Measurements from ENCODE around the gene RALBP1.
"Not testable (repeated sequence)": the region's sequence is repeated elsewhere in the genome, so short reads cannot be mapped to it uniquely, and the experiment has no call there.

RALBP1 gene

DNA sequence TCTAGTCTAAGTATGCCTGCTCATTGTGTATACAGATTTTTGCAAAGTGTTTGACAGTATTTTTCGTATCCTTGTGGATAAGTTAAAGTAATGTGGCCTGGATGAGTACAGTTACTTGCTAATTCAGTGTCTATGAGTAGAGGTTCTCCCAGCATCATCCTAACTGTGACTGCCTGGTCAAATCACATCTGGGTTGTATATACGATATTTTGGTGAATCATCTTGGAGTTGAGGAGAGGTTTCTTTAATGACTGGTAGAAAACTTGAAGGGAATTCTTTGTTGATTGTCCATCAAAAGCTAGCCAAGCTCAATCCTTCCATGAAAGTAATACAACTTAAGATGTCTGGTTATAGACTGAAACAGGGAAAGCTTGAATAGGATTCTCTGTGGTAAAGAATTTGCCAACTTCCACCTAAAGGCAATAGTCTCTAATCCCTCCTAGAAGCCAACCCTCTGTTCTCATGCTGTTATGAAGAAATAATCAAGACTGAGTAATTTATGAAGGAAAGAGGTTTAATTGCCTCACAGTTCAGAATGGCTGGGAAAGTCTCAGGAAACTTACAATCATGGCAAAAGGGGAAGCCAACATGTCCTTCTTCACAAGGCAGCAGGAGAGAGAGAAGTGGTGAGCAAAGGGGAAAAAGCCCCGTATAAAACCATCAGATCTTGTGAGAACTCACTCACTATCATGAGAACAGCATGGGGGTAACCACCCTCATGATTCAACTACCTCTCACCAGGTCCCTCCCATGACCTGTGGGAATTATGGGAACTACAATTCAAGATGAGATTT, 19.4 kb upstream of the RALBP1 start:
- FAIRE-seq = no peak

DNA sequence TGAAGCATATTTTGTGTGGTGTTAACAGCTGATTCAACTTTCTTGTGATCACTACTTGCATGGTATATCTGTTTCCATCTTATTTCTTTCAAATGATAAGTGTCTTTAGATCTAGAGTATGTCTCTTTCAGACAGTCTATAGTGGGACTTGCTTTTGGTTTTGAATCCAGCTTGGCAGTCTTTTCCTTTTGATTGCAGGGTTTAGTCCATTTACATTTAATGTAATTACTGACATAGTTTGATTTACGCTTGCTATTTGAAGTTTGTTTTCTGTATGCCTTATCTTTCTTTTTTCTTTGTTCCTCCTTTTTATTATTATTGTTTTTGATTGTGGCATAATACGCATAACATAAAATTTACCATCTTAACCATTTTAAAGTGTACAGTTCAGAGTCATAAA, 9.2 kb upstream of the RALBP1 start:
- FAIRE-seq = no peak

DNA sequence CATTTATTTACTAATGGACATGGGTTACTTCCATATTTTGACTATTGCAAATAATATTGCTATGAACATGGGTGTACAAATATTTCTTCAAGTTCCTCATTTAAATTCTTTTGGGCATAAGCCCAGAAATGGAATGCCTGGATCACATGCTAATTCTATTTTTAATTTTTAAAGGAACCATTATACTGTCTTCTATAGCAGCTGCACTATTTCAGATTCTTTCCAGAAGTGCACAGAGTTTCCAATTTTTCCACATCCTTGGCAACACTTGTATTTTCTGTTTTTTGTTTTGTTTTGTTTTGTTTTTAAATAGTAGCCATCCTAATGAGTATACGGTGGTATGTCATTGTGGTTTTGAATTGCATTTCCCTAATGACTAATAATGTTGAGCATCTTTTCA, 8.5 kb upstream of the RALBP1 start:
- FAIRE-seq = no peak

DNA sequence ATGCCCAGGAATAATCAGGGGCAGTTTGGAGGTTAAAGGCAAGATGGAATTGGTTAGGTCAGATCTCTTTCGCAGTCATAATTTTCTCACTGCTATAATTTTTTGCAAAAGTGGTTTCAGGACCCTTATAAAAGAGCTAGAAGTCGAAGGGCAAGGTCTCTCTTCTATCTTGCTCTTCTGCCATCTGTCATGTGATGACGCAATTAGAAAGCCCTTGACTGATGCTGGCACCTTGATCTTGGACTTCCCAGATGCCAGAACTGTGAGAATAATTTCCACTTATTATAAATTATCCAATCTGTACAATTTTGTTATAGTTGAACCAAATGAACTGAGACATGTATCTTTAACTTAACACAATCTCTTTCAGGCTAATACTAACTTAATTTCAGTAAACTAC, 6.3 kb upstream of the RALBP1 start:
- FAIRE-seq = no peak

DNA sequence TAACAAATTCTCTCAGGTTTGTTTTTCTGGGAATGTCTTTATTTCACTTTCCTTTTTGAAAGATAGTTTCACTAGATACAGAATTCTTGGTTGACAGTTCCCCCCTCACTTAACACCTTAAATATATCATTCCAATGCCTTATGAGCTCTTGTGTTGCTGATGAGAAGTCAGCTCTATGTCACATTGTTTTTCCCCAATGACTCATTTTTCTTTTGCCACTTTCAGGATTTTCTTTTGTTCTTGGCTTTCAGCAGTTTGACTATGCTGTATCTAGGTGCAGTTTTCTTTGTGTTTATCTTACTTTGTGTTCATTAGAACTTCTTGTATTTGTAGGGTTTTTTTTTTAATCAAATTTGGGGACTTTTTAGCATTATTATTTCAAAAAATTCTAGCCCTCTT, 5.6 kb upstream of the RALBP1 start:
- no peak for FAIRE-seq

DNA sequence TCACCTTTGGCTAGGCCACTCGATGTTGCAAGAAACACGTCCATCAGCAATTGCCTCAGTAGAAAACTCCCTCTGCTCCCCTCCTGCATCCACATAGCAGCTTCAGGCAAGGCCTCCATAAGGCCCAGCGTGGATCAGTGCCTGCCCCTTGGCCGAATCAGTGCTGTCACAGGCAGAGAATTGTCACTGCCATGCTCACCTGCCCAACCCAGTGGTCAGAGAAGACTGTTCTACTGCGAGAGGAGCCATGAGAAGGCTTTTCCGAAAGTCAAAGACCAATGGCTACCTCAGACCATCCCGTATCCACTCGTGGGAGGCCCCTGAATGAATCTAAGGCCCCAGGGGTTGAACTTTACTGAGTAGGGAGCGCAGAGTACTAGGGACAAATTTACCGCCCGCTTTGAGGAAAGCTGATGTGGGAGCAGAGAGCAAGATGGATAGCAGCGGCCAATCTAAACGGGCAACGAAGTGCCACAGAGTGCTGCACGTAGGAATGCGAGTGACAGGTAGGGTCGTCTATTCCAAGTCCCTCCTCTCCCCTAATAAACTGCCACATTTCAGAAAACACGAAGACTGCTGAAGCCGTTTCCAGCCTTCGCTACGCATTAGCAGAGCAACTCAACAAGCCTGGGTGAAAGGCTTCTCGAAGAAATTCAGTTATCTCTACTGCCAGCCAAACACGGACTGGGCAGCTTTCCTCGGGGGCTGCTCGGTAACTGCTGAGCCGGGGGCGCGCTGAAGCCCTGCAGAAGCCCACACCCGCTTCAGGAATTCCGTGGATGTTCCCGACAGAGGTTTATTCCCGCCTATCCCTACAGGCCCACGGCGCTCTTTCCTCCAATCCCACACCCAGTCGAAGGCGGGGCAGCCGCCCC, 968 bp upstream of the RALBP1 start:
- FAIRE-seq = peak; percentile 37

DNA sequence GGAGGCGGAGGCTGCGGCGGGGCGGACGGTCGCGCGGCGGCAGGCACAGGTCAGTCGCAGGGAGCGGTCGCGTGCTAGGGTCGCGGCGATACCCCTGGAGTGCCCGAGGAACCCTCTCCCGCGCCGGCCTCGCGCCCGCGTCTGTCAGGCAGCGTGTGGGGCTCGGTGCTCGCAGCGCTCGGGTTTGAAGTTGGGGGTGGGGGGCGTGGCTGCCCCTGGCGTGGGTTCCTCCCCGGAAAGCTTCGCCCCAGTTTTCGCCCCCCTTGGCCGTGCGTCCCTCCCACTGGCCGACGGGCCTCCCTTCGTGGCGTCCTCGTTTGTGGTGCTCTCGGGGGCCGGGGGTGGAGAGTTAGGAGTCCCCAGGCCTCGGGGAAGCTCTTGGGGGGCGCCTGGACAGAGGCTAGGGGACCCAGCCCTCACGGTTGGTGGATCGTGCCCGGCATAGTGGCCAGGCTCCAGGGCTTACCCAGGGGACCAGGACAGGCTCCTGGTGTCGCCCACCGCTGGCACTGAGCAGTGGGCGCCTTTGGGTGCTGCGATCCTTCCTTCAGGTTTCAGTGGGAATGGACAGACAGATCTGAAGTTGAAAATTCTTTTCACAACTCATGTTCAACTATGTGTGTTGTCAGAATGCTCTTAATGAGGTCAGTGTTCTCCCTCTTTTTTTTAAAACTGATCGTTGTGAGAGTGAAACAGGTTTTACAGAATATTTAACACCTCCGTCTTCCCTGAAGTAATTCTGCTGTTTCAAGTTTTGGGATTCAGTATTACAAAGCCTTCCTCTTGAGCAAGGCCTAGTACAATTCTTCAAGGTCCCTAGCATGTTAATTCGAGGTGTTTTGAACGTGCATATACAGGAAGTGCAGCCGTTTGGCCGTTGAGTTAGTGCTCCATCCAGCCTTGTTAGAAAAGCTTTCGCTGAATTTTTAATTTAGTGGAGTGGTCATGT, 604 bp downstream of the RALBP1 start:
- no peak for FAIRE-seq

DNA sequence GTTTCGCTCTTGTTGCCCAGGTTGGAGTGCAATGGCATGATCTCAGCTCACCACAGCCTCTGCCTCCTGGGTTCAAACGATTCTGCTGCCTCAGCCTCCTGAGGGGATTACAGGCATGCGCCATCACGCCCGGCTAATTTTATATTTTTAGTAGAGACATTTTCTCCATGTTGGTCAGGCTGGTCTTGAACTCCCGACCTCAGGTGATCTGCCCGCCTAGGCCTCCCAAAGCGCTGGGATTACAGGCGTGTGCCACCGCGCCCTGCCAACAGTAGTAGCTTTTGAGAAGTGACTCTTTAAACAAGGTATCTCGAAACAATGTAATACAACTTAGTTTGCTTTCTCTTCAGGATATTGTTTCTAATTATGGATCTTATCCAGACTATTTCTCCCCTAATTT, 1.6 kb downstream of the RALBP1 start:
- FAIRE-seq = not testable (repeated sequence)

DNA sequence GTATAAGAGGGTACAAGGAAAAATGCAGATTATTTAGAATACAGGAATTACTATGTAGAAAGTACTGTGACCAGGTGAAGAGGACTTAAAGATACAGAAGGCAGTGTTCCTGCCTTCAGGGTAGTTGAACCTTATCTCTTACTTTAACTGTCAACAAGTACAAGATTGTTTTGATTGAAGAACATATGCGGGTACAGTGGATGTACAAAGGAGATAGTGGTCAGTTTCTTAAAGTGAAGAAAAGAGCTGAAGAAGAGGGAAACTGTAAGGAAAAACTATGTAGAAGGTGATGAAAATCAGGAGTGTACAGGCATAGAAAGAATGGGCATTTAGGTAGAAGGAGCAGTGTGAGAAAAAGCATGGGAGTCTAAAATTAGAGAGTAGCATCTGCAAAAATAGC, 2.2 kb downstream of the RALBP1 start:
- FAIRE-seq = no peak

DNA sequence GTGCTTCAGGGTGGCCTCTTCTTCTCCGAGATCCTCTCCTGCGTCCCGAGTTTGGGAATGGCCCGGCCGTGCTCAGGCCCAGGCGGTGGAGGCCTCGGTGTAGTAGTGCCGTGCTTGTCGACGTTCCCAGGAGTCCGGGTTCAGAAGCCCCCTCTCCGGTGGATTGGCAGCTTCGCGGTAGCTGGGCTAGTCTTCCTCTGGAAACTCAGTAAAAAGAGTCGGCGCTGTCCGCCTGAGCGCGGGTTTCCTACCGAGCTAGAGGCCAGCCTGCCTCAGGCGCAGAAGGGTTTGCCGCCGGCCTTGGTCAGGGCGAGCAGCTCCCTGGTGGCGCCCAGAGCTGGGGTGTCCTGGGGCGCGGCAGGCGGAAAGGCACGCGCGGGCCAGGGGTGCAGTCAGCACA, 3.2 kb downstream of the RALBP1 start:
- no peak for FAIRE-seq

DNA sequence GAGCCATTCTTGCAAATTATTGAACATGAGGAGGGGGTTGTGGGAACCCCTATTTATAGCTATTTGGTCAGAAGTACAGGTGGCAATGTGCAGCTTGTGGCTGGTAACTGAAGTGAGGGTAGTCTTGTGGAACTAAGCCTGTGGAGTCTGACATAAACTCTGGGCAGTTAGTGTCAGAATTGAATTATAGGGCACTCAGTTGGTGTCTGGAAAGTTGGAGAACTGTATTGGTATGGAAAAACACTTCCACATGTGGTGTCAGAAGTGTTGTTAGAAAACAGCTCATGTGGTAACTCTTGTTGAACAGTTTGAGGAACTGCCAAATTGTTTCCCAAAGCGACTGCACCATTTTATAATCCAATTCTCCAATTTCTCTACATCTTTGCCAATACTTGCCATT, 7.5 kb downstream of the RALBP1 start:
- FAIRE-seq = no peak

DNA sequence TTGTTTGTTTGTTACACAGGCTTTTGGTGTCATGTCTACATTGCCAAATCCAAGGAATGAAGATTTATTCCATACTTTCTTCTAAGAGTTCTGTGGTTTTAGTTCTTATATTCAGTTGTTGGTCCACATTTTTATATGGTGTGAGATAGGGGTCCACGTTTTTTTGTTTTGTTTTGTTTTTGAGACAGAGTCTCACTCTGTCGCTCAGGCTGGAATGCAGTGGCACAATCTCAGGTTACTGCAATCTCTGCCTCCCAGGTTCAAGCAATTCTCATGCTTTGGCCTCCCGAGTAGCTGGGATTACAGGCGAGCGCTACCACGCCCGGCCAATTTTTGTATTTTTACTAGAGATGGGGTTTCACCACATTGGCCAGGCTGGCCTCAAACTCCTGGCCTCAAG, 8.2 kb downstream of the RALBP1 start:
- FAIRE-seq = no peak

DNA sequence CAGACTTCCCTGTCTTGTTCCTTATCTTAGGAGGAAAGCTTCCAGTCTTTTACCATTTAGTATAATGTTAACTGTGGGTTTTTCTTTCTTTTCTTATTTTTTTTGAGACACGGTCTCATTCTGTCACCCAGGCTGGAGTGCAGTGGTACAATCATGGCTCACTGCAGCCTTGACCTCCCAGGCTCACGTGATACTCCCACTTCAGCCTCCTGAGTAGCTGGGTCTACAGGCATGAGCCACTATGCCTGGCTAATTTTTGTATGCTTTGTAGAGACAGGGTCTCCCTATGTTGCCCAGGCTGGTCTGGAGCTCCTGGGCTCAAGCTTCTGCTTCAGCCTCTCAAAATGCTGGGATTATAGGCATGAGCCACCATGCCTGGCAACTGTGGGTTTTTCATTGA, 9.5 kb downstream of the RALBP1 start:
- not testable (repeated sequence) for FAIRE-seq

DNA sequence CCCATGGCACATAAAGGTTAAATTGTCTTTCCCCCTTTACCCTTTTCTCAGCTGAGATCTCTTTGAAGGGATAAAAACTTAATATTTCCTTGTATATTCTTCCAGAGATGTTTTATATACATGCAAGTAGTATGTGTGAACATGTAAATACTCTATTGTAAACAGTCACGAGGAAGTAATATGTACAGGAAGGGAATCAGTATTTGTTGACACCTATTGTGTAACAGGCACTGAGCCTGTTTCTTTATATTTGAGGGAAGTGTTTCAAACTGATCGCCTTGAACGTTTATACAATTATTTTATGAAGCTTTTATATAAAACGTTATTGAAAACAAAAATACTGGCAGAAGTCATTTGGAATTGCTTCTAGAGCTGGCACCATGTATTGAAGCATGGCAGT, 13.2 kb downstream of the RALBP1 start:
- FAIRE-seq = no peak

DNA sequence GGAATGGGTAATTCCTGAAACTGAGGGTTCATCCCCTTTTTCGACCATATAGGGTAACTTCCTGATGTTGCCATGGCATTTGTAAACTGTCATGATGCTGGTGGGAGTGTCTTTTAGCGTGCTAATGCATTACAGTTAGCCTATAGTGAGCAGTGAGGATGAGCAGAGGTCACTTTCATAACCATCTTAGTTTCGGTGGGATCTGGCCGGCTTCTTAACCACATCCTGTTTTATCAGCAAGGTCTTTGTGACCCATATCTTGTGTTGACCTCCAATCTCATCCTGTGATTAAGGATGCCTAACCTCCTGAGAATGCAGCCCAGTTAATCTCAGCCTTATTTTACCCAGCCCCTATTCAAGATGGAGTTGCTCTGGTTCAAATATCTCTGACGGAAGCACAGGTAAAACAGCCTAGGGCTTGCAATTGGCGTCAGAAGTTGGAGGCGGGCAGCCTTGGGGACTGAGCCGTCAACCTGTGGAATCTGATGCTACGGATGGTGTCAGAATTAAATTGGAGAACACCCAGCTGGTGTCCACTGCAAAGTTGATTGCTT, 19.5 kb downstream of the RALBP1 start:
- FAIRE-seq = no peak

DNA sequence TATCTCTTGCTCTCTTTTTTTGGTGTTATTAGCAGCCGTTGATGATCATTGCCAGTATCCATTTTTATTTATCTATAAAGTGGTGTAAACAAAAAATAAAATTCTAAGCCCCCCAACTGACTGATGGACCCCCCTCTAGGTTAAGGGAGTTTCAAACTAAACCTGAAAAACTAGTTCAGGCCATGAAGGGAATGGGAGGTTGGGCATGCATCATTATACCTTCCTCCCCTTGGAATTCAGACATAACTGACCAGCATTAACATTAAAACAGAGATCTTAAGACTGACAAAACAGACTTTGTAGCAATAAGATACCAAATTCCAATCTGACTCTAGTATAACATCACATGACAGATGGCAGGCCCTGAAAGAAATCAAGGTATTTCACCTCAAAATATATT, 20.2 kb downstream of the RALBP1 start:
- FAIRE-seq = no peak

DNA sequence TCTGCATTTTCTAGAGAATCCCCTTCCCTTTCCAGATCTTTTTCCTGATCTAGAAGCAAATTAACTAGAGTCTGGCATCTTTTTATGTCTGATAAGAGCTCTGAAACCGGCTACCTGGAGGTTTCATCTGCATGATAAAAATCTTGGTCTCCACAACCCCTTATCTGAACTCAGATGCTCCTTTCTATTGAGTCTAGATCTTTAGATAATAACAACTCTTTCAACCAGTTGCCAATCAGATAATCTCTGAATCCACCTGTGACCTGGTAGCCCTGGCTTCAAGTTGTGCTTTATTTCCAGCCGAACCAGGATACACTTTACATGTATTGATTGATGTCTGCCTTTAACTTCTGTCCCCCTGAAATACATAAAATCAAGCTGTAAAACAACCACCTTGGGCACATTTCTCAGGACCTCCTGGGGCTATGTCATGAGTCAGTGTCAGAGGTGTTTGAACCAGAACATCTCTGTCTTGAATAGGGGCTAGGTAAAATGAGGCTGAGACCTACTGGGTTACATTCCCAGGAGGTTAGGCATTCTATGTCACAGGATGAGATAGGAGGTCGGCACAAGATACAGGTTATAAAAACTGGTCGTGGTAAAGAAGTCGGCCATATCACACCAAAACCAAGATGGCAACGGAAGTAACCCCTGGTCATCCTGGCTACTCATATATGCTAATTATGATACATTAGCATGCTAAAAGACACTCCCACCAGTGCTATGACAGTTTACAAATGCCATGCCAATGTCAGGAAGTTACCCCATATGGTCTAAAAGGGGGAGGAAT, 20.8 kb downstream of the RALBP1 start:
- no peak for FAIRE-seq

DNA sequence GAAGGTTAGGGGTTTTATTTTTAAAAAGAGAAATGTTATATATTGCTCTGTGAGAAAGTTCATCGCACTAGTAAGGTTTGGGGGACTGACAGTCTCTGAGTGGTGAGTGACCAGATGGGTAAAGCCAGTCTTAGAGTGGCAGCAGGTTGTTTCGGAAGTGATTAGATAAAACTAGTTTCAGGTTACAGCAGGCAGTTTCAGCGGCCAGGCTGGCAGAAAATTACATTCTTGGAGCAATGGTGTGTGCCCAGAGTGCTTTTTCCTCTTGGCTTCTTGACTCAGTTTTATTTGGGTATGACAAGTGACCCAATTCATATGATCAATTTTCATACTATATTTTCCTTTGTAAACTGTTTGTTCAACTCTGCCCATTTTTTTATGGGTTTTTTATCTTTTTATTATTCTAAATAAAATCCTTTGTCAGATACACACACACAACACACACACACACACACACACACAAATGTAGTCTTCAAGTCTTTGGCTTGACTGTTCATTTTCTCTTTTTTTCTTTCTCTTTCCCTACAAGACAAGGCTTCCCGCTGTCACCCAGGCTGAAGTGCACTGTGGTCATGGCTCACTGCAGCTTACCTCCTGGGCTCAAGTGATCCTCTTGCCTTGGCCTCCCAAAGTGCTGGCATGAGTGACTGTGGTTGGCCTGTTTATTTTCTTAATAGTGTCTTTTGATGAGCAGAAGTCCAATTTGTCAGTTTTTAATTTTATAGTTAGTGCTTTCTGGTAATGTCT, 30.9 kb downstream of the RALBP1 start:
- no peak for FAIRE-seq

DNA sequence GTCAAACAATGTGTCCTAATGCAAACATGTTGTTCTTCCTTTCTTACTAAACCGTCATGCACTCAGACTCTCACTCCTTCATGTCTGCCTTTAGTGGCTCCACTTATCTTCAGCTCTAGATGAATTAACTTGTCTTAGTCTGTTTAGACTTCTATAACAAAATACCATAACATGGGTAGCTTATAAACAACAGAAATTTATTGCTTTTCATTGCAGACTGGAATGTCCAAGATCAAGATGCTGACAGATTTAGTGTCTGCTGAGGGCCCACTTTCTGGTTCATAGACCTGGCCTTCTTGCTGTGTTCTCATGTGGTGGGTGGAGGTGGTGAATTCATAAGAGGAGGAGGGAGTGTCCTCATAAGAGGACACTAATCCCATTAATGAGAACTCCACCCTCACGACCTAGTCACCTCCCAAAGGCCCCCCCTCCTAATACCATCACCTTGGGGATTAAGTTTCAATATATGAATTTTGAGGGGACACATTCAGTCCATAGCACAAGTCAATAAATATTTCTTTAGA, 32.3 kb downstream of the RALBP1 start:
- FAIRE-seq = no peak

DNA sequence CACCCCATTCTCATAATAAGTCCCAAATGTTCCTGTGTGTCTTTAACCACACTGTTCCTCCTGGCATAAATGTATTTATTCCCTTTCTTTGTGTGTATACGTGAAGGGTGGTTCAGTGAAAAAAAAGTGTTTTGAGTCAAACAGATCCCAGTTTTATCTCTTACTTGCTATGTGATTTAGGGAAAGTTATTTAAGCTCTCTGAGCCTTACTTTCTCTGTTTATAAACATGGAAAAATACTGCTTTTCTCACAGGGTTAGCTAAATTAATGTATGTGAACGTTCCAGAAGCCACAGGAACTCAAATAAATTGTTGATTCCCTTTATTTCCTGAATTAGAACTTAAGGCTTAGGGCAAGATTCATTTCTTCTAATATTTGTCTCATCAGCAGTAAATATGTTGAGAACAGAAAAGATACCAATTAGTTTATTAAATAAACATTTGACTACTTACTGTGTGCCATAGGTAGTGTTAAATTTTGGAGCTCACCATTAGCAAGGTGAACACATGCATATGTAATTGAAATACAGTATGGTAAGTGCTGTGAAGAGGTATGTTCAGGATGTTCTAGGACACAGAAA, 33.2 kb downstream of the RALBP1 start:
- no peak for FAIRE-seq

Data from endometrium (tissue), 2 donors.